OCI-LY7 (cell line): Measurements from ENCODE around the gene APEX1. TPM values are rescaled to one million over a fixed set of nuclear protein-coding genes. Genes with fewer than 3 reads are reported as not detected.
A peak's percentile ranks its signal among the peaks of the same experiment; 100 is the strongest.

Source experiments
- BruUV-seq: library from RNA; stranded (reverse); fragments of 400-500 nt; replicated peaks from 2 replicates; lab custom pipeline; 2021; lab: Mats Ljungman, UMichigan
- CTCF ChIA-PET: fragments of 300-600 bp; sonication (Branson Sonifier 250); formaldehyde crosslinking; loops from one replicate; lab custom pipeline; 2022; ENCODE audit warnings: antibody characterized with exemption; ENCODE audit not compliant: unreplicated experiment; lab: Charles Lee
- POLR2A ChIA-PET: fragments of 300-600 bp; sonication (Branson Sonifier 250); formaldehyde crosslinking; loops from one replicate; lab custom pipeline; 2022; ENCODE audit warnings: antibody characterized with exemption; lab: Charles Lee
- DNase-seq: peaks from one replicate; pipeline ENCODE4 v3.0.0-alpha.2; 2015; ENCODE audit warnings: low spot score
- H2AFZ ChIP-seq: fragments of 200-600 bp; sonication (generic), shearing (Covaris generic); 2 replicates; pipeline ENCODE4 v1.6.1; 2014; ENCODE audit warnings: mild to moderate bottlenecking, antibody characterized with exemption, low read length, moderate library complexity
- H3K27ac ChIP-seq: fragments of 200-600 bp; sonication (generic); 2 replicates; pipeline ENCODE4 v1.5.1; 2014; ENCODE audit warnings: mixed run types, low read depth, mild to moderate bottlenecking, moderate library complexity, low read length, inconsistent platforms; ENCODE audit not compliant: poor library complexity, severe bottlenecking
- H3K36me3 ChIP-seq: fragments of 200-600 bp; sonication (generic); 2 replicates; pipeline ENCODE4 v1.6.1; 2014; ENCODE audit warnings: mild to moderate bottlenecking, antibody characterized with exemption, low read length, moderate library complexity, mixed read lengths; ENCODE audit not compliant: insufficient read depth
- H3K4me1 ChIP-seq: fragments of 200-600 bp; sonication (generic); 2 replicates; pipeline ENCODE4 v1.5.1; 2014; ENCODE audit warnings: mild to moderate bottlenecking, low read length; ENCODE audit not compliant: insufficient read depth, poor library complexity, severe bottlenecking
- H3K4me2 ChIP-seq: fragments of 200-600 bp; sonication (generic); 2 replicates; pipeline ENCODE4 v1.6.1; 2014; ENCODE audit warnings: mild to moderate bottlenecking, low read length
- H3K4me3 ChIP-seq: fragments of 200-600 bp; sonication (generic); 2 replicates; pipeline ENCODE4 v1.5.1; 2014; ENCODE audit warnings: mild to moderate bottlenecking, low read depth, low read length; ENCODE audit not compliant: poor library complexity, severe bottlenecking
- H3K79me2 ChIP-seq: fragments of 200-600 bp; sonication (generic); 2 replicates; pipeline ENCODE4 v1.6.1; 2016; ENCODE audit warnings: low read depth, mild to moderate bottlenecking, low read length, moderate library complexity, mixed read lengths; ENCODE audit not compliant: insufficient read depth
- H3K9me2 ChIP-seq: fragments of 200-600 bp; sonication (generic); 2 replicates; pipeline ENCODE4 v1.6.1; 2016; ENCODE audit warnings: mild to moderate bottlenecking, low read length, mixed read lengths; ENCODE audit not compliant: insufficient read depth
- H3K9me3 ChIP-seq: fragments of 200-600 bp; sonication (generic); 2 replicates; pipeline ENCODE4 v1.6.1; 2014; ENCODE audit warnings: mild to moderate bottlenecking, mixed run types, low read length, mixed read lengths
- H4K20me1 ChIP-seq: fragments of 200-600 bp; sonication (generic); 2 replicates; pipeline ENCODE4 v1.6.1; 2014; ENCODE audit warnings: mild to moderate bottlenecking, antibody characterized with exemption, low read length, moderate library complexity, mixed read lengths; ENCODE audit not compliant: insufficient read depth
- CTCF ChIP-seq: fragments of 200-600 bp; sonication (generic); conservative IDR thresholded peaks from 2 replicates; pipeline ENCODE4 v1.5.1; 2014; ENCODE audit warnings: mild to moderate bottlenecking, antibody characterized with exemption, low read length, moderate library complexity, mixed read lengths
- EZH2phosphoT487 ChIP-seq: fragments of 200-600 bp; sonication (generic); IDR thresholded peaks from 2 replicates; pipeline ENCODE4 v1.6.1; 2018; ENCODE audit warnings: low read depth, borderline replicate concordance, mild to moderate bottlenecking, mixed run types, antibody characterized with exemption, low read length, moderate library complexity, mixed read lengths
- intact Hi-C: fragments of 100-400 bp; cut with micrococcal nuclease; formaldehyde crosslinking; loops from one replicate; pipeline ENCODE4 v1.10.0; 2022; ENCODE audit not compliant: unreplicated experiment
- total RNA-seq, 2 experiments: library from RNA; depleted of rRNA in 1 of 2; stranded (reverse); fragments of >200 nt in 1 of 2; shearing (Covaris generic) in 1 of 2; gene quantifications; 2 replicates each; pipeline ENCODE4 v1.2.3, GENCODE V29; 2014 to 2022

Gene APEX1
- total RNA-seq, 2 experiments from 2014 or later: 117 to 203 TPM

- TF ChIP-seq CTCF: no peak
- no peak for TF ChIP-seq EZH2phosphoT487
- Histone ChIP-seq H3K4me2 (peak overlapping the region; percentile 89), H3K27ac (peak overlapping the region; percentile 71), H3K4me3 (peak overlapping the region; percentile 83), H4K20me1 (peaks cover 17% of the 10 kb centered on the region), H3K36me3 (peaks cover 31% of the 10 kb centered on the region), H3K4me1 (peaks cover 27% of the 10 kb centered on the region), H3K9me2 (no peaks in the 10 kb centered on the region), H3K9me3 (no peaks in the 10 kb centered on the region), H2AFZ (peak overlapping the region; percentile 93), H3K79me2 (peaks cover 43% of the 10 kb centered on the region)
- DNase-seq: no peak
- POLR2A ChIA-PET: interaction anchor here (1.1 to 4.1 kb wide), 6 partner anchors 8 to 142 kb away, joined by 5 to 32 read pairs (median 19); partner anchors contain the start of genes APEX1, OSGEP, PARP2 and PIP4P1
- intact Hi-C loops: loop anchor here (1.0 to 10.0 kb wide), 3 partner anchors 56 to 1456 kb away; partner anchors contain the start of genes PARP2 and TEP1
- no TSS peak for BruUV-seq
- CTCF ChIA-PET: no interaction called here
Measured at GRCh38 chr14:20468764-20469241, 13.8 kb downstream of the APEX1 start.

GRCh38 chr14:20469242-20469889 is 14.3 kb downstream of the APEX1 start, which contains the start of gene PNP:
Gene PNP (plus strand): TSS chr14:20469406. CDS start chr14:20469525, 119 bp downstream.
- H3K4me2 ChIP-seq: peak within 1 kb of the TSS; percentile 89
- peak; percentile 92 for DNase-seq
- CTCF ChIA-PET: interaction anchor here (0.6 to 1.0 kb wide), 3 partner anchors 45 to 142 kb away, joined by 3 to 4 read pairs (median 3); no protein-coding TSS in a partner anchor
- intact Hi-C loops: loop anchor here (1.0 to 10.0 kb wide), 3 partner anchors 56 to 1455 kb away; partner anchors contain the start of genes PARP2 and TEP1
- peaks cover 43% of the 10 kb centered on the region for H3K79me2 ChIP-seq
- peaks cover 37% of the 10 kb centered on the region for H3K36me3 ChIP-seq
- peaks cover 17% of the 10 kb centered on the region for H4K20me1 ChIP-seq
- POLR2A ChIA-PET: interaction anchor here (0.8 to 4.1 kb wide), 11 partner anchors 9 to 144 kb away, joined by 3 to 32 read pairs (median 6); partner anchors contain the start of genes APEX1, OSGEP, PARP2 and PIP4P1
- no peaks in the 10 kb centered on the region for H3K9me3 ChIP-seq
- H3K4me1 ChIP-seq: peaks cover 23% of the 10 kb centered on the region
- H3K9me2 ChIP-seq: no peaks in the 10 kb centered on the region
- TF ChIP-seq CTCF (peak; percentile 21; the same call in 1 of the 2 replicates), EZH2phosphoT487 (no peak)
- no TSS peak for BruUV-seq
- peak within 1 kb of the TSS; percentile 93 for H2AFZ ChIP-seq
- H3K4me3 ChIP-seq: peak within 1 kb of the TSS; percentile 83
- peak within 1 kb of the TSS; percentile 71 for H3K27ac ChIP-seq
